Activated naive CD4-positive, alpha-beta T cell treated with anti-CD3 and anti-CD28 coated beads for 36 hours (primary cell): ENCODE measurements around the gene ALKBH3. TPM values are rescaled to one million over a fixed set of nuclear protein-coding genes. Genes with fewer than 3 reads are reported as not detected.

Experiments
- CTCF ChIA-PET: fragments of 350-600 bp; sonication (Branson Sonifier 250); formaldehyde crosslinking; loops from one replicate; lab custom pipeline; 2021; ENCODE audit warnings: antibody characterized with exemption; lab: Charles Lee
- DNase-seq: peaks from one replicate; pipeline ENCODE4 v3.0.0-alpha.2; 2020
- H3K27ac Mint-ChIP-seq: one replicate; pipeline ENCODE4 v1.8.0; 2021; ENCODE audit warnings: mild to moderate bottlenecking, mixed read lengths
- H3K27me3 Mint-ChIP-seq: one replicate; pipeline ENCODE4 v1.8.0; 2021; ENCODE audit warnings: low read depth, mixed read lengths
- H3K36me3 Mint-ChIP-seq: one replicate; pipeline ENCODE4 v1.8.0; 2021; ENCODE audit warnings: low read depth, mixed read lengths
- H3K4me1 Mint-ChIP-seq: one replicate; pipeline ENCODE4 v1.8.0; 2021; ENCODE audit warnings: low read depth, mixed read lengths
- H3K4me3 Mint-ChIP-seq: one replicate; pipeline ENCODE4 v1.8.0; 2021; ENCODE audit warnings: mild to moderate bottlenecking, moderate library complexity, mixed read lengths
- H3K9me3 Mint-ChIP-seq: one replicate; pipeline ENCODE4 v1.8.0; 2021; ENCODE audit warnings: mixed read lengths
- intact Hi-C: fragments of 100-400 bp; cut with micrococcal nuclease; formaldehyde crosslinking; loops from one replicate; pipeline ENCODE4 v1.15.1; 2023
- total RNA-seq, 2 experiments: library from RNA; stranded (reverse); gene quantifications; one replicate each; pipeline ENCODE4 v1.2.3, GENCODE V29; 2021

ALKBH3 gene
- total RNA-seq, 2 experiments from 2014 or later, result 33.5 to 36.6 TPM

GRCh38 chr11:43895601-43896000 lies 15.0 kb downstream of the ALKBH3 start:
- H3K36me3 Mint-ChIP-seq, result peaks cover 53% of the 10 kb centered on the region
- intact Hi-C loops, result no loop called here
- CTCF ChIA-PET, result interaction anchor here (0.7 kb wide), 1 partner anchor 21 kb away, joined by 3 read pairs; no protein-coding TSS in a partner anchor

GRCh38 chr11:43898574-43898973 lies 17.9 kb downstream of the ALKBH3 start:
- peaks cover 41% of the 10 kb centered on the region for H3K36me3 Mint-ChIP-seq
- intact Hi-C loops, result no loop called here
- no peak overlapping the region for H3K4me3 Mint-ChIP-seq
- no peaks in the 10 kb centered on the region for H3K9me3 Mint-ChIP-seq
- H3K4me1 Mint-ChIP-seq, result no peaks in the 10 kb centered on the region
- DNase-seq, result no peak
- CTCF ChIA-PET, result interaction anchor here (3.1 kb wide), 1 partner anchor 9 kb away, joined by 13 read pairs; no protein-coding TSS in a partner anchor
- H3K27me3 Mint-ChIP-seq, result no peaks in the 10 kb centered on the region
- no peak overlapping the region for H3K27ac Mint-ChIP-seq

More at GRCh38 chr11:43895601-43896000, 15.0 kb downstream of the ALKBH3 start:
- Mint-ChIP-seq H3K27ac (no peak overlapping the region), H3K9me3 (no peaks in the 10 kb centered on the region), H3K4me3 (no peak overlapping the region), H3K27me3 (no peaks in the 10 kb centered on the region), H3K4me1 (no peaks in the 10 kb centered on the region)
- no peak for DNase-seq

DNA sequence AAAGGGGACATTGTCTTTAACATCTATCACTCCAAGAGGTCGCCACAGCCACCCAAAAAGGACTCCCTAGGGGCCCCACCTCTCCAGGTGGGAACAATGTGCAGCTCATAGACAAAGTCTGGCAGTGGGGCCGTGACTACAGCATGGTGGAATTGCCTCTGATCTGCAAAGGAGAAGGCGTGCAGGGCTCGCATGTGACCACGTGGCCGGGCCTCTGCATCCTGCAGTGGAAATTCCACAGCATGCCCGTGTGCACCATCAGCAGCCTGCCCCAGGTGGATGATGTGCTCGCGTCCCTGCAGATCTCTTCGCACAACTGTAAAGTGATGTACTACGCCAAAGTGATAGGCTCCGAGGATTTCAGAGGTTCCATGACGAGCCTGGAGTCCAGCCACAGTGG lies 18.5 kb downstream of the ALKBH3 start:
- Mint-ChIP-seq H3K9me3 (no peaks in the 10 kb centered on the region), H3K4me1 (no peaks in the 10 kb centered on the region), H3K27me3 (no peaks in the 10 kb centered on the region), H3K36me3 (peaks cover 40% of the 10 kb centered on the region), H3K27ac (no peak overlapping the region), H3K4me3 (no peak overlapping the region)
- CTCF ChIA-PET, result interaction anchor here (3.1 kb wide), 1 partner anchor 10 kb away, joined by 13 read pairs; no protein-coding TSS in a partner anchor
- DNase-seq, result no peak
- intact Hi-C loops, result no loop called here

GRCh38 chr11:43901551-43901950 lies 20.9 kb downstream of the ALKBH3 start:
- no peak overlapping the region for H3K27ac Mint-ChIP-seq
- CTCF ChIA-PET, result no interaction called here
- peaks cover 32% of the 10 kb centered on the region for H3K36me3 Mint-ChIP-seq

DNA sequence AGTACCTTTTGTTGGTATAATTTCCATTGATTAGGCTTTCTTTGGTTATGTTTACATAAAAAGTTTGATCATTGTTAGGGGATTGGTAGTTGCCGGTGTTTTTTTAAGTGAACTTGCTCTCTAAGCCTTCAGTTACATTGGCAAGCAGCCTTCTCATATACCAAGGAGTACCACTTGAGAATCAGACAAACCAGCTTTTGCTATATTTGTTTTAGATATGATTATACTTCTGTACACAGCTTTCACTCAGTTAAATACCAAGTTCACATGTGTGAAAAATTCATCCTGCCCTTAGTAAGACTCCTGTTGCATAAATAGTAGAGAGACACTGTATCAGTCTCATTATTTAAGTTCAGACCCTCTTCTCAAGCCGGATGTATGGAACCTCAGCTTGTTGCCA lies 22.4 kb downstream of the ALKBH3 start:
- intact Hi-C loops, result no loop called here
- peaks cover 28% of the 10 kb centered on the region for H3K36me3 Mint-ChIP-seq
- DNase-seq, result no peak
- no peaks in the 10 kb centered on the region for H3K27me3 Mint-ChIP-seq
- H3K4me3 Mint-ChIP-seq, result no peak overlapping the region
- CTCF ChIA-PET, result interaction anchor here (1.7 kb wide), 1 partner anchor 13 kb away, joined by 9 read pairs; no protein-coding TSS in a partner anchor
- H3K9me3 Mint-ChIP-seq, result no peaks in the 10 kb centered on the region
- H3K27ac Mint-ChIP-seq, result no peak overlapping the region
- peaks cover 10% of the 10 kb centered on the region for H3K4me1 Mint-ChIP-seq

More at GRCh38 chr11:43901551-43901950, 20.9 kb downstream of the ALKBH3 start:
- DNase-seq, result no peak
- Mint-ChIP-seq H3K4me1 (no peaks in the 10 kb centered on the region), H3K9me3 (no peaks in the 10 kb centered on the region), H3K4me3 (no peak overlapping the region), H3K27me3 (no peaks in the 10 kb centered on the region)
- intact Hi-C loops, result no loop called here

GRCh38 chr11:43903969-43904368 lies 23.3 kb downstream of the ALKBH3 start:
- no peaks in the 10 kb centered on the region for H3K27me3 Mint-ChIP-seq
- no peak for DNase-seq
- intact Hi-C loops, result no loop called here
- peaks cover 10% of the 10 kb centered on the region for H3K4me1 Mint-ChIP-seq
- H3K36me3 Mint-ChIP-seq, result peaks cover 28% of the 10 kb centered on the region
- no peak overlapping the region for H3K4me3 Mint-ChIP-seq
- CTCF ChIA-PET, result interaction anchor here (1.7 kb wide), 1 partner anchor 14 kb away, joined by 9 read pairs; no protein-coding TSS in a partner anchor
- H3K9me3 Mint-ChIP-seq, result no peaks in the 10 kb centered on the region
- H3K27ac Mint-ChIP-seq, result no peak overlapping the region

- intact Hi-C loops, result no loop called here
- no peak overlapping the region for H3K27ac Mint-ChIP-seq
- DNase-seq, result no peak
- peaks cover 10% of the 10 kb centered on the region for H3K4me1 Mint-ChIP-seq
- no peaks in the 10 kb centered on the region for H3K27me3 Mint-ChIP-seq
- CTCF ChIA-PET, result interaction anchor here (0.7 to 2.6 kb wide), 3 partner anchors 15 to 40 kb away, joined by 3 to 9 read pairs (median 3); no protein-coding TSS in a partner anchor
- H3K36me3 Mint-ChIP-seq, result peaks cover 24% of the 10 kb centered on the region
- no peak overlapping the region for H3K4me3 Mint-ChIP-seq
- H3K9me3 Mint-ChIP-seq, result no peaks in the 10 kb centered on the region
Observed at GRCh38 chr11:43904742-43905535, 24.3 kb downstream of the ALKBH3 start.

DNA sequence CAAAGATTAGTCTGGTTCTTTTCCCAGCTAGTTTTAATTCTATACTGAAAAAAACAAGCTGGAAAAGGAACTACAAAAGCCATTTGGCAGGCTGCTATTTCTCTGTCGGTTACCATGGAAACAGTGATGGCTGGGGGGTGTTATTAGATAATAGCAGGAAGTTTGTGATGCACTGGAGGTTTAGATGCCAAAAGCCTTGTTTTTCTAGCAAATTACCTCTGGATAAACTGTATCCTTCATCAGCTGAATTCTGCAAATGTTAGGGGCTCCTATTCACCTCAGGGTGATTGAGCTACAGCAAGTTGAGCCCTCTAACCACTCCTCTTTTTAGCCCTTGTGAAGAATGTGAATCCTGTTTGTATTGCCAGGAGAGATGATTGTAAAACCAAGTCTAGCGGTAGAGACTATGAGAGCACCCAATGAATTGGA lies 25.2 kb downstream of the ALKBH3 start:
- Mint-ChIP-seq H3K27me3 (no peaks in the 10 kb centered on the region), H3K9me3 (no peaks in the 10 kb centered on the region), H3K4me1 (peaks cover 10% of the 10 kb centered on the region), H3K4me3 (no peak overlapping the region), H3K27ac (no peak overlapping the region), H3K36me3 (peaks cover 30% of the 10 kb centered on the region)
- no peak for DNase-seq
- intact Hi-C loops, result no loop called here
- CTCF ChIA-PET, result interaction anchor here (0.6 to 2.6 kb wide), 4 partner anchors 16 to 141 kb away, joined by 3 to 9 read pairs (median 4); no protein-coding TSS in a partner anchor

DNA sequence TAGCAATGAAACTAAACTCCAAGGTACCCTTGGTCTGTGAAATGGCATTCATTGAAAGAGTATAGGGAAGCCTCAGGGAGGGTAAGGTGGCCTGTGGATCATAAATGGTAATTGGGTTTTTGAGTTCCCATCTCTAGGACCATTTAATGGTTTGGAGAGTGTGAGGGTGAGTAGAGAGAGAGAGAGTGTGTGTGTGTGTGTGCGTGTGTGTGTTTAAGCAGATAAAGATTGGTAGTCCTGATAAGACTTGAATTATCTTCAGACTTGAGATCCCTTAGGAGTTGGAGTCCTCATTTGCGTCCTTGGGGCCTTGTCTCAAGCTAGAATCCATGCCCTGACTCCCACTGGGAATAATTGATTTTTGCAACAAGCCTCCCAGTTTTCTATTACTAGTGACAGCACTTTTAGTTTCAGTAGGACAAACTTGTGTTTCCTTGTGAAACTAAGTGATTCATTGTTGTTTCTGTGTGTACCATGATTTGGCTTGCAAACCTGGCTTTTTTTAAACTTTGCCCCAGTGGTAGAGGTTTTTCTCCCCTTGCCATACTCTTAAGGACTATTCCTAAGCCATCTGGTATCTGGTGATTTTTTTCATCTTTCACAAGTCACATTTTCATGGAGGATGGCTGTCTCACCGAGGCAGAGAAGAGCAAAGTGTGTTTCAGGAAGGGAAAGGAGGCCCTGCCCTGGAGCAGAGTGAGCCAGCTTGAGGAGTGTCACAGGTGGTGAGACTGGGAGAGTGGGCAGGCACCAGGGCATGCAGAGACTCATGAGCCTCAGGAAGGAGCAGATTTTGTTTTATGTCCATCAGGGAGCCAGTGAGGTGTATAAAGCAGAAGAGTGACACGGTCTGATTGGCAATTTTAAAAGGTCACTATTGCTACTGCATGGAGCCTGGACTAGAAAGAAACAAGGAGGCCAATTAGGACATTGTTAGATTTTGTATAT lies 26.7 kb downstream of the ALKBH3 start:
- DNase-seq, result no peak
- H3K27me3 Mint-ChIP-seq, result no peaks in the 10 kb centered on the region
- H3K4me3 Mint-ChIP-seq, result no peak overlapping the region
- no peak overlapping the region for H3K27ac Mint-ChIP-seq
- CTCF ChIA-PET, result interaction anchor here (0.6 to 2.6 kb wide), 5 partner anchors 17 to 289 kb away, joined by 3 to 9 read pairs (median 3); no protein-coding TSS in a partner anchor
- peaks cover 26% of the 10 kb centered on the region for H3K36me3 Mint-ChIP-seq
- H3K4me1 Mint-ChIP-seq, result peaks cover 10% of the 10 kb centered on the region
- no peaks in the 10 kb centered on the region for H3K9me3 Mint-ChIP-seq
- intact Hi-C loops, result no loop called here

GRCh38 chr11:43908191-43908590 lies 27.6 kb downstream of the ALKBH3 start:
- H3K27ac Mint-ChIP-seq, result no peak overlapping the region
- H3K27me3 Mint-ChIP-seq, result no peaks in the 10 kb centered on the region
- H3K9me3 Mint-ChIP-seq, result no peaks in the 10 kb centered on the region
- intact Hi-C loops, result no loop called here
- DNase-seq, result no peak
- H3K4me3 Mint-ChIP-seq, result no peak overlapping the region
- CTCF ChIA-PET, result interaction anchor here (1.0 to 1.4 kb wide), 2 partner anchors 37 to 56 kb away, joined by 3 read pairs; no protein-coding TSS in a partner anchor
- peaks cover 24% of the 10 kb centered on the region for H3K36me3 Mint-ChIP-seq
- H3K4me1 Mint-ChIP-seq, result peaks cover 10% of the 10 kb centered on the region

DNA sequence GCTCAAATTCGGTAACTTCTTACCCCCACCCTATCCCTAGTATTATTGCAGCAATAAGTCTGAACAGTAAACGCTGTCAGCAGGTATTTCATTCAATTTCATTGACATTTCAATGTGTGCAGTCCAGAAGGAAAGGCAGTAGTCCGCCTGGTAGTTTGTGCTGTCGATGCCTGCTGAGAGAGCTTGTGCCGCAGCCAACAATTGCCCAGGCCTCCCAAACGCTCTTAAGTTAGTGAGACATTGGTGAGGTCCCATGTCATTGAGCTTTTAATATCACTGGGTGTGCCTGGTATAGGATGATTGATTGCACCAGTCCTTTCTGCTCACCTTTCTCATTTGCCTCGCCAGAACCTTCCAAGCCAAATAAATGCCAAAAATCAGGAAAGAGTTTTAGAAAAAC lies 28.1 kb downstream of the ALKBH3 start:
- intact Hi-C loops, result no loop called here
- Mint-ChIP-seq H3K4me3 (no peak overlapping the region), H3K9me3 (no peaks in the 10 kb centered on the region), H3K36me3 (peaks cover 27% of the 10 kb centered on the region), H3K4me1 (peaks cover 10% of the 10 kb centered on the region), H3K27ac (no peak overlapping the region), H3K27me3 (no peaks in the 10 kb centered on the region)
- CTCF ChIA-PET, result interaction anchor here (1.0 to 1.4 kb wide), 2 partner anchors 36 to 57 kb away, joined by 3 read pairs; no protein-coding TSS in a partner anchor
- DNase-seq, result no peak
